Stimulated activated CD4-positive, alpha-beta T cell treated with anti-CD3 and anti-CD28 coated beads, TNF-alpha, amount 100 ng/mL, for 4 hours (primary cell): ENCODE measurements around the gene PDHB.
"Not testable (repeated sequence)": the region's sequence is repeated elsewhere in the genome, so short reads cannot be mapped to it uniquely, and the experiment has no call there.

Experiments used
- DNase-seq, 3 experiments: peaks; one replicate each; pipeline ENCODE4 v3.0.0-alpha.2; 2020; ENCODE audit warnings: low read depth in 3 of 3

PDHB gene

GRCh38 chr3:58437276-58437675 lies 3.6 kb upstream of the PDHB start:
- DNase-seq: not testable (repeated sequence)

GRCh38 chr3:58434990-58435389 lies 1.4 kb upstream of the PDHB start:
- DNase-seq: no peak

- no peak for DNase-seq
Measured at GRCh38 chr3:58434511-58434910, 879 bp upstream of the PDHB start.

GRCh38 chr3:58434168-58434504 lies 504 bp upstream of the PDHB start:
- DNase-seq: no peak

DNA sequence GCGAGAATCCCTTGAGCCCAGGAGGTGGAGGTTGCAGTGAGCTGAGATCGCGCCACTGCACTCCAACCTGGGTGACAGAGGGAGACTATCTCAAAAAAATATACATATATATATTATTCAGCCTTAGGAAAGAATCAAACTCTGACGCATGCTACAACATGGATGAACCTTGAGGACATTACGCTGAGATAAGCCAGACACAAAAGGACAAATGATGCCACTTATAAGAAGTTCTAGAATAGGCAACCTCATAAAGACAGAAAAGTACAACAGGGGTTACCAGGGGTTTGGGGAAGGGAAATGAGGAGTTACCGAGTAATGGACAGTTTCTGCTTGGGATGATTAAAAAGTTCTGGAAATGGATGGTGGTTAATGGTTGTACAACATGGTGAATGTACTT lies 727 bp downstream of the PDHB start:
- DNase-seq: no peak

DNA sequence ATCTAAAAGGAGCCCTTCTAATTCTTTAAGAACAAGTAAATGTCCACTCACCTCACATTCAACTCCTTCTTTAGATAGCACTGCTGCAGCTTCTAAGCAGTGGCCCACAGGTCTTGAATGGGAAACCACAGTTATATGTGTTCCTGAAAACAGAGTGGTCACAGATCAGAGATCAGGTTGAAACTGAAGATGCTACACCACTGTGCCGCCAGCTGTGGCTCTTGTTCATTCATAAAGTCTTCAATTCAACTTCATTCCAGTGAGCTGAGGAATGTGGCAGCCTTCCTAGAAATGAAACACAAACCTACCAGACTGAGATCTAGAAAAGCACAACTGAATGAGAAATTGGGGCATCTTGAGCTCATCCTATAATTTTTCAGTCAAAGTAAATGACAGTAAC lies 4.0 kb downstream of the PDHB start:
- DNase-seq: no peak

DNA sequence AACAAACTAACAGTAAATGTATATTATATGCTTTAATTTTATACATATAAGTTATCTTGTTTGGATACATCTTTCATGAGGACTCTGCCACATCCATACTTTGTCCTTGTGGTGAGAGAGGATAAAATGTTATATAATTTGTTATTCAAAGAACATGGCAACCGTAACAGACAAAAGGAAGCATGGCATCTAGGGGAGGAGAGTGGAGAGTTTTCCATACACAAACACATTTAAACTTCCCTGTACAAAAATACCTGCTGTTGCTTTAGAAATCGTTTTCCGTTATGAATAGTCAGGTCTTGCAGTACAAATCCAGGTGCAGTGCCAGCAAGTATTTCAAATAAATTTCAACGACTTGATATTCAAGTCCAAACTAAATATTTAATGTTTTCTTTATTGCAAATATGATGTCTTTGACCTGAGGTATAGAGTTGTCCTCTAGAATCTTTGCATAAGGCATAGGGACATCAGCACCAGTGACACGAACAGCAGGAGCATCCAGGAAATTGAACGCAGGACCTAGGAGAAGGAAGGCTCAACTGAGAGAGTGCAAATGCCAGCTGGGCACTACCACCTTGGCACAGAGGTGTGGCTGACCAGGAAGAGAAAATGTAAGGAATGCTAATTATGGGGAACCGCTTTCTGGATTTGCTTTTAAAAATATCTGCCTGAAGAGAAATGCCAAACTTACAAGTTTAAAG lies 5.8 kb downstream of the PDHB start:
- DNase-seq: no peak

GRCh38 chr3:58425782-58426181 lies 7.8 kb downstream of the PDHB start:
- no peak for DNase-seq

DNA sequence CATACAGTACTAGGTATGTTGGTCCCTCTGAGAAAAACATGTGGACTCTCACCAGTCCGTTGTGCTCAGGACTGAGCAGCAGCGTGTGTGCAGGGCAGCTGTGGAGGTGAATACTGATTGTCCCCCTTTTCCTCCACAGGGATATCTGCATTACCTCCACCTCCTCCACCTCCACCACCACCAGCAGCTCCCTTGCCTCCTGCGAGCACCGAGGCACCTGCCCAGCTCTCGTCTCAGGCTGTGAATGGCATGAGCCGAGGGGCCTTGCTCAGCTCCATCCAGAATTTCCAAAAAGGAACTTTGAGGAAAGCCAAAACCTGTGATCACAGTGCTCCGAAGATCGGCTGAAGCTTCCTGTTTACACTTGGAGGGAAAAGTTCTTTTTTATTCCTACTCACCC lies 9.0 kb downstream of the PDHB start:
- DNase-seq: no peak

DNA sequence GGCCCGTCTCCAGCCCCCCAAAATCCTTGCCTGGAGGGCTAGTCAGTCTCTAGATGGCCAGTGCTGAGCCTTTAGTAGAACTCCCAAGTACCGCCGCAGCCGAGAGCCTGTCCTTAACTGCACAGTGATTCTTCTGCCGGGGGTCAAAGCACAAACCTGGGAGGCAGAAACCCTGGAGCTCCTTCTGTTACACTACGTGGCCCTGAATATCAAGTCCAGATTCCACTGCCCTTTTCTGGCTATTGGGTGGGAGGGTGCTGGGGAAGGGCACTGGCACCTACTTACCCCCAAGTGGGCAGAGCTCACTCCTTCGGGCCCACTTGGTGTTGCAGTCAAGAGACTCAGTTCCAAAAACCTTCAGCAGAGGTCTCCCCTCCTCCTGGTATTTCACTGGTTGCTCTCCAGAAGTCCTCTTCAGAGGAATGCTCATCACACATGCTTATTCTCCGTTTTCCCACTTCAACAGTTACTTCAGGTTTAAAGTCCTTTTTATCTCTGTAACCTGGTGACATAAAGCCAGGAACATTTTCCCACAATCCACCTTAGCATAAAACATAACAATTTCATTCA lies 10.8 kb downstream of the PDHB start:
- DNase-seq: no peak

DNA sequence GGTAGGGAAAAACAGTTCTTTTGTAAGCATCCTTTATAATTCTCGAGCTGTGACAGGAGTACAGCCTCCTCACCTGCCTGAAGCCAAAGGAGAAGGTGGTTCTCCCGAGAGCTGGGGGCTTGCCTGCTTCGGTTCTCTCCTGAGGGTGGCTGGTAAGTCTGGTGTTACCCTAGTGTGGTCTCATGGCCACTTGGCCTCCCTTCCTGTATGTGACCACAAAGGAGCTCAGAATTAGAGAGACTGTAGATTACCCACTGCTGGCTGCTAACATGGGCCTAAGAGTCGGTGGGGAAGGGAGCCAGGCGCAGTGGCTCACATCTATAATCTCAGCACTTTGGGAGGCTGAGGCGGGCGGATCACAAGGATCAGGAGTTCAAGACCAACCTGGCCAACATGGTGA lies 12.6 kb downstream of the PDHB start:
- DNase-seq: no peak

DNA sequence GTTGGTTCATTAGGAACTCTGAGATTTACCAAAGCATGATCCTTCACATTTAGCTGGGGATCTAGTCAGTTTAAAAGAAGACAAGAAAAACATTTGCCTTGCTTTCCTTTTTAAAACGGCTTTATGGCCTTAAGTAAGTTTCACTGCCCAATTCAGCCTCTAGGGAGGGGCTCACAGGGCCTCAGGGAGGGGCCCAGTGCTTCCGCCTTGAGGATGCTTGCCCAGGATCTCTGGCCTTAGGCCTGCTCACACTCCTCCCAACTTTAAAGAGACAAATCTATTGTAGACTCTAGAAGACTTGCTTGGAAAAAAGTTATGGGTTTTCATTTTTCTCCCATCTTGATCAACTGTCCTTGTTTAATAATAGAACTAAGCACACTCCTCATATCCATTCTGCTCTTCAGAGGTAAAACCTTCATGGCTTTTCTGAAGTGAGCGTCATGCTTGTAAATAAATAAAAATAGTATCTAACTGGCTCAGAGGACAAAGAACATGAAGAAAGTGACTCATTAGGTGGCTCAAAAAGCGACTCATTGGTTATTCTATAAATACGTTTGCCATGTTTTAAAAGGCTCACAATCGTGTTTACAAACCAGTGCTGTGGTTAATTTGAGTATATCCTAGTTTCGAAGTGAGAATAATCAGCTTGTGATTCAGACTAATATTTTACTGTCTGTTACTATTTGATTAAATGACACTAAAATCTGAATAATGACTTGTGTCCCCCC lies 13.7 kb downstream of the PDHB start:
- DNase-seq: no peak

- DNase-seq: no peak
Measured at GRCh38 chr3:58418227-58418626, 15.4 kb downstream of the PDHB start.

DNA sequence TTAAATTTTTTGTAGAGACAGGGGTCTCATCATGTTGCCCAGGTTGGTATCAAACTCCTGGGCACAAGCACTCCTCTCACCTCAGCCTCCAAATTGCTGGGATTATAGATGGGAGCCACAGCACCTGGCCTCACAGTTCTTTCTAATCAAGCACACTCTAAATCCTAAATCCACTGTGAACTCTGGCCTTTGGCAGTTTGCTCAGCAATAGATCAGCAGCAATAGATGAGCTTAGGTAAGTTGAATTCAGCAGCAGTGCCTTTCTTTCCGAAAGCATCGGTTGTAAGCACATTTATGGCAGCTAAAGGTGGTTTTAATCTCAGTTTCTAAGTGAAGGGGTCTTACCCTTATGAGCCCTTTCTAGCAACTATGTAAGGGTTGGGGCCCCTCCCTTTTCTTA lies 16.6 kb downstream of the PDHB start:
- no peak for DNase-seq

GRCh38 chr3:58416191-58416590 lies 17.4 kb downstream of the PDHB start:
- DNase-seq: no peak

- peak in 1 of 3 experiments; percentile 23 for DNase-seq
Measured at GRCh38 chr3:58414538-58415197, 19.0 kb downstream of the PDHB start.

DNA sequence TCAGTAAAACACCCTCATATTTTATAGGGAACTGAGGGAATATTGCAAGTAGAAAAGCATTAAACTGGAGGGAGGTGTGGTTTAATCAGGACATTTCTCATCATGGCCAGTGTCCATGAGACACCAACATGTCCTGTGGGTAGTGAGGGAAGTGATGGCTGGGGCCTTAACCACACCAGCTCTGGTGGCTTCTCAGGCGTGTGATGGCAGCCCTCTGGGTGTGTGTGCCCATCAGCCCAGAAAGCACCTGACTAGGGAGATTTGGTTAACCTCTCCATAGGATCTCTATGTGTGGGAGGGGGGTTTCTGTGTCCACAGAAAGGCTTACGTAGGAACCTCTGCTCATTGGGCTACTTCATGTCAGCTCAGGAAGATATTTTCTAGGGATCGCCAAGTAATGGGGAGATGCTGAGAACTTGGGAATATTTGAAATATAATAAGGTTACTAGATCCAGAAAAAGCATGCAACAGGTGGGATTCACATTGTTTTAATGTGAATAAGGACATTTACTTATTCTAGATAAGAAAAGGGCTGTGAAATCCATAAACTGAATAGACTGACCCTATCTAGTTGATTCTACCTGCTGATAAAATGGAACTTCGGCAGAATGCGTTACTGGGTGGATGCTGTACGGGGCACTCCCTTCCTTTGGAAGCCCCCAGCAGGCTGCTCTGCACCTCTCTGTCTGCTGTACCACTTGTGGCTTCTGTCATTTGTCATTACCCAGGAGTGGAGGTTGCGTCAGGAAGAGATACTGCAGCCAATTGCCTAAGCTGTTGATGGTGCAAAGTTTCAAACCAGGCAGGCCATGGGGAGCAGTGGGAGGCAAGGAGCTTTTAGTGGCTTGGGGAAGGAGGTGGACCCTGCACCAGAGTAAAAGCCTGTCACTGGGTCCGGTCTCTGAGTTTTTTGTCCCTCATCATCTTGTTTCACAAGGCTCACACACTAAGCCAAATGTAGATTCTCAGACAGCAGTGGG lies 21.5 kb downstream of the PDHB start:
- DNase-seq: no peak

- no peak for DNase-seq
Measured at GRCh38 chr3:58411036-58411435, 22.6 kb downstream of the PDHB start.

- no peak for DNase-seq
Measured at GRCh38 chr3:58409663-58410062, 24.0 kb downstream of the PDHB start.

DNA sequence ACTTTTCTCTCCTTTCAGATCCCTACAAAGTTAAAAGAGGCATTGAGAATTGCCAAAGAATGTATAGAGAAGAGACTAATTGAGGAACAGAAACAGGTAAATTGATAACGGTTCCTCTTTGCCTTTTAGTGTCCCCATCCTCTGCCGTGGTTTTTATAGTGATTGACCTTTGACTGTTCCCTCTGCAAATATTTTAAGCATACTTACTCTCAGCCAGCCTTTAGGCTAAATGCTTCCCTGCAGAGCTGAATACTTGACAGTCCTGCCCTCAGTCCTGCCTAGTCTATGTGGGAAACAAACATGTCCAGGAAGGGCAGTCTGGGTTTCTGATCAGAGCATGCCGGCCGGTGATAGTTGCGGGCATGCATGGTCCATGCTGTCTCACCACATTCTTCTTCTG lies 24.7 kb downstream of the PDHB start:
- DNase-seq: no peak

DNA sequence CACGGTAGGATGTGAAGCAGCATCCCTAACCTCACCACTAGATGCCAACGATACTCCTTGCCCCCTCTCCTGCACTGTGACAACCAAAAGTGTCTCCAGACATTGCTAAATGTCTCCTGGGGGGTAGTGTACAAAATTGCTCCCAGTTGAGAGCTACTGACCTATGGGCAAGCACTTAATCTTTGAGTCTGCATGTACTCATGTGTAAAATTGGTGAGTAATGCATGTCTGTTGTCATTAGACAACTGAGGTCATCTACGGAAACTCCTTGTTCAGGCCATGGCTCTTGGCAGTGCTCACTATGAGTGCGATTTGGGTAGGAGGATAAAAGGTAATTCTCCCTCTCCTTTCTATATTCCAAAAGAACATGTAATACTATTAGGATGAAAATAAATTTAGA lies 29.2 kb downstream of the PDHB start:
- no peak for DNase-seq
